Body of pancreas (tissue), 4 donors: Measurements from ENCODE around the gene GPR107.

Experiments
- CTCF ChIP-seq, 7 experiments: fragments of 450-650 bp in 4 of 7; fragments of 200-600 bp in 3 of 7; sonication (generic) in 3 of 7; IDR thresholded peaks; one replicate each; pipeline ENCODE4 v1.5.1; 2016 to 2019; ENCODE audit warnings: antibody characterized with exemption in 7 of 7
- POLR2A ChIP-seq, 3 donors: fragments of 450-650 bp; IDR thresholded peaks; one replicate each; pipeline ENCODE4 v1.6.1; 2016; ENCODE audit warnings: antibody characterized with exemption in 3 of 3, mild to moderate bottlenecking in 2 of 3

- TF ChIP-seq POLR2A (IDR thresholded peaks at IDR 0.05), result no peak
- TF ChIP-seq CTCF (IDR thresholded peaks at IDR 0.05), result no peak
These were observed 29.1 kb upstream of the GPR107 start for GRCh38 chr9:130024597-130024994.
